ENCODE data around the gene AKR1B15. TPM values are rescaled to one million over a fixed set of nuclear protein-coding genes. Genes with fewer than 3 reads are reported as not detected.

AKR1B15 gene
- total RNA-seq, 1 experiment from 2014 or later: not detected

DNA sequence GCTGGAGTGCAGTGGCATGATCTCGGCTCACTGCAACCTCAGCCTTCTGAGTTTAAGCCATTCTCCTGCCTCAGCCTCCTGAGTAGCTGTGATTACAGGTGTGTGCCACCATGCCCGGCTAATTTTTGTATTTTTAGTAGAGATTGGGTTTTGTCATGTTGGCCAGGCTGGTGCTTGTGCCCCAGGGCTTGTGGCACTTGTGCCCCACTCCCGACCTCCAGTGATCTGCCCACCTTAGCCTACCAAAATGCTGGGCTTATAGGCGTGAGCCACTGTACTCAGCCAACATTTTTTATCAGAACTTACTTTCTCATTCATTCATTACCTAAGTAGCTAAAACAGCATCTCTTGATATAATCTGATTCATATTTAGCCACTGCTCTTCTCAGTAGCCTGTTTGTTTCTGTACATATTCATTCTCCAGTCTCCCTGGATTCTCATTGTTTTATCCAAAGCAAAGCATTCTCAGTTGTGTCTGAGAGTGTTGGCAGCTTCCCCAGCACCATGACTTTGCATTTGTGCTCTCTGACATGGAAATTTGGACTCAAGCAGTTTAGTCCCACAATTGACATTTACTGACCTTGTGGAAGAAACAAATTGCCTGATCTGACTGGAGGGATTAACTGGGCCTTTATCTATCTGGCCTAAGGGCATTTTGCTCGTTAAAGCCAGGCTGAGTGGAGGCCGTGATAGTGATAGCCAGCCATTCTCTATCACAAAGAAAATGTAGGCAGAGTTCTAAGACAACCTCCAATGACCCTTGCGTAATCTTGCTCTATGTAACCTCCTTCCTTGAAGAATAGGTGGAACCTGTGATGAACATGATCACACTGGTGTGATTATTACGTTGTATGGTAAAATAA lies 44.9 kb downstream of the AKR1B15 start:
- intact Hi-C loops (cut with micrococcal nuclease; ENCODE audit: unreplicated experiment): no loop called here
- Histone ChIP-seq H3K27ac (ENCODE audit: low read depth, low read length, poor library complexity, severe bottlenecking) (no peak overlapping the region), H3K36me3 (ENCODE audit: insufficient read depth, low read length, poor library complexity, severe bottlenecking) (no peaks in the 10 kb centered on the region), H3K4me1 (ENCODE audit: insufficient read depth, low read length, poor library complexity, severe bottlenecking) (no peaks in the 10 kb centered on the region), H3K9me3 (ENCODE audit: low read depth, low read length, poor library complexity, severe bottlenecking) (no peaks in the 10 kb centered on the region), H3K4me3 (ENCODE audit: low read depth, low read length, poor library complexity, severe bottlenecking) (no peak overlapping the region), H3K27me3 (replicated peaks; ENCODE audit: insufficient read depth, low read depth, low read length, poor library complexity) (no peaks in the 10 kb centered on the region)
- POLR2A ChIA-PET (ENCODE audit: low non-redundant PET): no interaction called here
- CTCF ChIA-PET: no interaction called here
- TF ChIP-seq, protein P1, sequence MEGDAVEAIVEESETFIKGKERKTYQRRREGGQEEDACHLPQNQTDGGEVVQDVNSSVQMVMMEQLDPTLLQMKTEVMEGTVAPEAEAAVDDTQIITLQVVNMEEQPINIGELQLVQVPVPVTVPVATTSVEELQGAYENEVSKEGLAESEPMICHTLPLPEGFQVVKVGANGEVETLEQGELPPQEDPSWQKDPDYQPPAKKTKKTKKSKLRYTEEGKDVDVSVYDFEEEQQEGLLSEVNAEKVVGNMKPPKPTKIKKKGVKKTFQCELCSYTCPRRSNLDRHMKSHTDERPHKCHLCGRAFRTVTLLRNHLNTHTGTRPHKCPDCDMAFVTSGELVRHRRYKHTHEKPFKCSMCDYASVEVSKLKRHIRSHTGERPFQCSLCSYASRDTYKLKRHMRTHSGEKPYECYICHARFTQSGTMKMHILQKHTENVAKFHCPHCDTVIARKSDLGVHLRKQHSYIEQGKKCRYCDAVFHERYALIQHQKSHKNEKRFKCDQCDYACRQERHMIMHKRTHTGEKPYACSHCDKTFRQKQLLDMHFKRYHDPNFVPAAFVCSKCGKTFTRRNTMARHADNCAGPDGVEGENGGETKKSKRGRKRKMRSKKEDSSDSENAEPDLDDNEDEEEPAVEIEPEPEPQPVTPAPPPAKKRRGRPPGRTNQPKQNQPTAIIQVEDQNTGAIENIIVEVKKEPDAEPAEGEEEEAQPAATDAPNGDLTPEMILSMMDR (conservative IDR thresholded peaks at IDR 0.05; ENCODE audit: low read depth, low read length): no peak
- TF ChIP-seq EZH2 (IDR thresholded peaks at IDR 0.05; ENCODE audit: borderline replicate concordance, low read depth, low read length, poor library complexity, severe bottlenecking): no peak
- no TSS peak for BruUV-seq (replicated peaks)
- no peak for DNase-seq (ENCODE audit: low spot score)

DNA sequence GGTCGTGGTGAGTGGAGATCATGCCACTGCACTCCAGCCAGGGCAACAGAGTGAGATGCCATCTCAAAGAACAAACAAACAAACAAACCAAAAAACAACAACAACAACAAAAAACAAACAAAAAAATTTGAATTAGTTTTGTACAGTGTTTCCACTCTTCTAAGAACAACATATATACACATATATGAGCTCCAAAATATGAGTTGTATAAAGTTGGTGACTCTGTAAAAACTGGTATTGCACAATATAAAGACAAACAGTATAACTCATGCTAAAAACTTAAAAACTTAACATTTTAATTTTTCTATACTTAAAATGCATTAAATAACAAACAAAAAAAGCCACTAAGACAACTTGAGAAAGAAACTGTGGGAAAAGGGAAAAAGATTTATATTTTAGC lies 46.0 kb downstream of the AKR1B15 start:
- no peak overlapping the region for H3K27ac ChIP-seq (ENCODE audit: low read depth, low read length, poor library complexity, severe bottlenecking)
- no peaks in the 10 kb centered on the region for H3K36me3 ChIP-seq (ENCODE audit: insufficient read depth, low read length, poor library complexity, severe bottlenecking)
- ChIA-PET POLR2A (ENCODE audit: low non-redundant PET) (no interaction called here), CTCF (no interaction called here)
- TF ChIP-seq, protein P1 (conservative IDR thresholded peaks at IDR 0.05; ENCODE audit: low read depth, low read length): no peak
- no peak for TF ChIP-seq EZH2 (IDR thresholded peaks at IDR 0.05; ENCODE audit: borderline replicate concordance, low read depth, low read length, poor library complexity, severe bottlenecking)
- H3K4me1 ChIP-seq (ENCODE audit: insufficient read depth, low read length, poor library complexity, severe bottlenecking): no peaks in the 10 kb centered on the region
- H3K27me3 ChIP-seq (replicated peaks; ENCODE audit: insufficient read depth, low read depth, low read length, poor library complexity): no peaks in the 10 kb centered on the region
- intact Hi-C loops (cut with micrococcal nuclease; ENCODE audit: unreplicated experiment): no loop called here
- peaks cover 3% of the 10 kb centered on the region for H3K9me3 ChIP-seq (ENCODE audit: low read depth, low read length, poor library complexity, severe bottlenecking)
- H3K4me3 ChIP-seq (ENCODE audit: low read depth, low read length, poor library complexity, severe bottlenecking): no peak overlapping the region
- no TSS peak for BruUV-seq (replicated peaks)
- no peak for DNase-seq (ENCODE audit: low spot score)

DNA sequence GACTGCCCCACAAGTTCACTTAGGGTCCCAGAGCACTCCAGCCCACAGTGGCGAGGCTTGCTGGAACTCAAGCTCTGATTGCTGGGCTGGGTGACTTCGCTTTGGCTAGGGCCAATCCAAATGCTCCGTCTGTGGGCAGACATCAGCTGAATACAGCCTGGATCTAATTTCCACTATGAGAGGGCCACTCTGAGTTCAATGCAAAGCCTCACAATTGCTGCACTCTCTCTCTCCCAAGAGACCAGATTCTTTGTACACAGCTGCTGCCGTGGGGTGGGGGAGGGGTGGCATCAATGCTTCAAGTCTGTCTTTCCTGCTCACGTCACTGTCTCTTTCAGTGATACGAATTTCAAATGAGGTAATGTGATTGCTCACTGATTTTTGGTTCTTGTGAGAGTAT lies 50.5 kb downstream of the AKR1B15 start:
- H3K36me3 ChIP-seq (ENCODE audit: insufficient read depth, low read length, poor library complexity, severe bottlenecking): no peaks in the 10 kb centered on the region
- H3K4me1 ChIP-seq (ENCODE audit: insufficient read depth, low read length, poor library complexity, severe bottlenecking): peaks cover 13% of the 10 kb centered on the region
- POLR2A ChIA-PET (ENCODE audit: low non-redundant PET): no interaction called here
- no TSS peak for BruUV-seq (replicated peaks)
- no peaks in the 10 kb centered on the region for H3K27me3 ChIP-seq (replicated peaks; ENCODE audit: insufficient read depth, low read depth, low read length, poor library complexity)
- no peak overlapping the region for H3K27ac ChIP-seq (ENCODE audit: low read depth, low read length, poor library complexity, severe bottlenecking)
- peak; percentile 55 for DNase-seq (ENCODE audit: low spot score)
- no peak overlapping the region for H3K4me3 ChIP-seq (ENCODE audit: low read depth, low read length, poor library complexity, severe bottlenecking)
- intact Hi-C loops (cut with micrococcal nuclease; ENCODE audit: unreplicated experiment): no loop called here
- TF ChIP-seq, protein P1 (conservative IDR thresholded peaks at IDR 0.05; ENCODE audit: low read depth, low read length): no peak
- no peak for TF ChIP-seq EZH2 (IDR thresholded peaks at IDR 0.05; ENCODE audit: borderline replicate concordance, low read depth, low read length, poor library complexity, severe bottlenecking)
- H3K9me3 ChIP-seq (ENCODE audit: low read depth, low read length, poor library complexity, severe bottlenecking): peaks cover 3% of the 10 kb centered on the region
- CTCF ChIA-PET: no interaction called here

All from A673 (cell line).